ENCODE data around the gene SLC24A3. TPM values are rescaled to one million over a fixed set of nuclear protein-coding genes. Genes with fewer than 3 reads are reported as not detected.

Gene SLC24A3
- total RNA-seq, 1 experiment from 2014 or later: 0.14 TPM

DNA sequence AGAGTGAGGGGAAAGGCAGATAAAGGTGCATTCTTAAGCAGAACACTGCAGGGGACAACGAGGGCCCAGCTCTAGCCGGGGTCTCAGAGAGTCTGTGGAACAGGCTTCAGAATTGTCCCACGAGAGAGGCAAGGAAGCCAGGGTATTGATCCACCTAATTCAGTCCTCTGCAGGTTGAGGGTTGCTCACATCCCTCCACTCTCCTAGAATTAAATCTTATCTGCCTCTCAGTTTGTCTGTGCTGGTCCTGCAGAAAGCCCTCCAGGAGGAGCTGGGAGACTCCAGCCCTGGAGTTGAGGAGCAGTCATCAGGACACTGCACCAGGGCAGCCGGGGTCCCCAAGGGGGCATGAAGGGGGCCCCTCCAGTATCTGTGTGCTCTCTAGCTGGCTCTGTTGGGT, 39.1 kb downstream of the SLC24A3 start:
- ChIA-PET POLR2A (no interaction called here), CTCF (interaction anchor here (1.0 kb wide), 1 partner anchor 39 kb away, joined by 4 read pairs; the partner anchor contains the start of gene SLC24A3)
- no TSS peak for BruUV-seq (replicated peaks)
- Histone ChIP-seq H3K36me3 (ENCODE audit: control insufficient read depth, insufficient read depth, low read length) (no peaks in the 10 kb centered on the region), H3K4me3 (ENCODE audit: low read depth, low read length) (no peak overlapping the region), H3K4me1 (0 out of 2 replicates have a peak, but pooled peaks cover 9% of the 10 kb centered on the region), H3K27me3 (replicated peaks; ENCODE audit: control insufficient read depth, insufficient read depth, low read length) (no peaks in the 10 kb centered on the region), H3K9me3 (no peaks in the 10 kb centered on the region)
- peaks cover 3% of the 10 kb centered on the region for H3K27me3 Mint-ChIP-seq (ENCODE audit: insufficient read depth, unreplicated experiment)
- no peaks in the 10 kb centered on the region for H3K9me3 Mint-ChIP-seq (ENCODE audit: unreplicated experiment)
- intact Hi-C loops (cut with micrococcal nuclease; ENCODE audit: unreplicated experiment): no loop called here
- no peak overlapping the region for H3K4me3 Mint-ChIP-seq (ENCODE audit: unreplicated experiment)
- H3K27ac Mint-ChIP-seq (ENCODE audit: unreplicated experiment): no peak overlapping the region
- DNase-seq: no peak
- no peak for TF ChIP-seq CTCF (IDR thresholded peaks at IDR 0.05; ENCODE audit: insufficient read depth in 1 of 2, low read depth in 1 of 2, low read length in 1 of 2, severe bottlenecking in 1 of 2, unreplicated experiment in 1 of 2)
- H3K4me1 Mint-ChIP-seq (ENCODE audit: low read depth, unreplicated experiment): peaks cover 11% of the 10 kb centered on the region
- H3K36me3 Mint-ChIP-seq (ENCODE audit: insufficient read depth, unreplicated experiment): no peaks in the 10 kb centered on the region

- intact Hi-C loops (cut with micrococcal nuclease; ENCODE audit: unreplicated experiment): loop anchor here (2.0 kb wide), 1 partner anchor 23 kb away; no protein-coding TSS in a partner anchor
- peaks cover 11% of the 10 kb centered on the region for H3K4me1 Mint-ChIP-seq (ENCODE audit: low read depth, unreplicated experiment)
- H3K27ac Mint-ChIP-seq (ENCODE audit: unreplicated experiment): peak overlapping the region; percentile 10
- Histone ChIP-seq H3K36me3 (ENCODE audit: control insufficient read depth, insufficient read depth, low read length) (no peaks in the 10 kb centered on the region), H3K4me3 (ENCODE audit: low read depth, low read length) (no peak overlapping the region), H3K4me1 (0 out of 2 replicates have a peak, but pooled peaks cover 9% of the 10 kb centered on the region), H3K27me3 (replicated peaks; ENCODE audit: control insufficient read depth, insufficient read depth, low read length) (no peaks in the 10 kb centered on the region), H3K9me3 (no peaks in the 10 kb centered on the region)
- no peak overlapping the region for H3K4me3 Mint-ChIP-seq (ENCODE audit: unreplicated experiment)
- H3K9me3 Mint-ChIP-seq (ENCODE audit: unreplicated experiment): no peaks in the 10 kb centered on the region
- DNase-seq: peak in 1 of 2 experiments; percentile 24
- peaks cover 3% of the 10 kb centered on the region for H3K27me3 Mint-ChIP-seq (ENCODE audit: insufficient read depth, unreplicated experiment)
- ChIA-PET CTCF (interaction anchor here (1.0 kb wide), 1 partner anchor 39 kb away, joined by 4 read pairs; the partner anchor contains the start of gene SLC24A3), POLR2A (no interaction called here)
- no peaks in the 10 kb centered on the region for H3K36me3 Mint-ChIP-seq (ENCODE audit: insufficient read depth, unreplicated experiment)
- TF ChIP-seq CTCF (IDR thresholded peaks at IDR 0.05; ENCODE audit: insufficient read depth in 1 of 2, low read depth in 1 of 2, low read length in 1 of 2, severe bottlenecking in 1 of 2, unreplicated experiment in 1 of 2): no peak
- BruUV-seq (replicated peaks): no TSS peak
Measured at GRCh38 chr20:19251958-19252357, 39.5 kb downstream of the SLC24A3 start.

- Histone ChIP-seq H3K4me1 (0 out of 2 replicates have a peak, but pooled peaks cover 9% of the 10 kb centered on the region), H3K9me3 (no peaks in the 10 kb centered on the region), H3K36me3 (ENCODE audit: control insufficient read depth, insufficient read depth, low read length) (no peaks in the 10 kb centered on the region), H3K27me3 (replicated peaks; ENCODE audit: control insufficient read depth, insufficient read depth, low read length) (no peaks in the 10 kb centered on the region), H3K4me3 (ENCODE audit: low read depth, low read length) (no peak overlapping the region)
- ChIA-PET CTCF (interaction anchor here (0.7 to 1.0 kb wide), 2 partner anchors 40 to 49 kb away, joined by 3 to 4 read pairs; partner anchors contain the start of gene SLC24A3), POLR2A (interaction anchor here (0.6 kb wide), 1 partner anchor 680 kb away, joined by 6 read pairs; no protein-coding TSS in a partner anchor)
- TF ChIP-seq CTCF (IDR thresholded peaks at IDR 0.05; ENCODE audit: insufficient read depth in 1 of 2, low read depth in 1 of 2, low read length in 1 of 2, severe bottlenecking in 1 of 2, unreplicated experiment in 1 of 2): no peak
- Mint-ChIP-seq H3K27ac (ENCODE audit: unreplicated experiment) (peak overlapping the region; percentile 10), H3K4me1 (ENCODE audit: low read depth, unreplicated experiment) (peaks cover 11% of the 10 kb centered on the region), H3K4me3 (ENCODE audit: unreplicated experiment) (no peak overlapping the region), H3K27me3 (ENCODE audit: insufficient read depth, unreplicated experiment) (peaks cover 3% of the 10 kb centered on the region), H3K9me3 (ENCODE audit: unreplicated experiment) (no peaks in the 10 kb centered on the region), H3K36me3 (ENCODE audit: insufficient read depth, unreplicated experiment) (no peaks in the 10 kb centered on the region)
- BruUV-seq (replicated peaks): no TSS peak
- DNase-seq: peak in 1 of 2 experiments; percentile 39
- intact Hi-C loops (cut with micrococcal nuclease; ENCODE audit: unreplicated experiment): loop anchor here (2.0 kb wide), 1 partner anchor 22 kb away; no protein-coding TSS in a partner anchor
Measured at GRCh38 chr20:19252451-19253120, 40.1 kb downstream of the SLC24A3 start.
